Astrocyte (in vitro differentiated cells and primary cell): Measurements from ENCODE around the gene ACOT7.

Source experiments
- EZH2 ChIP-seq: IDR thresholded peaks from 2 replicates; pipeline ENCODE4 v1.6.1; 2012; ENCODE audit warnings: mild to moderate bottlenecking, low read length, inconsistent platforms; ENCODE audit not compliant: insufficient read depth
- TF ChIP-seq, protein P1 (sequence below): IDR thresholded peaks from 2 replicates; pipeline ENCODE4 v1.5.1; 2011; ENCODE audit warnings: low read depth, mild to moderate bottlenecking, inconsistent platforms, low read length, moderate library complexity; ENCODE audit not compliant: insufficient read depth

DNA sequence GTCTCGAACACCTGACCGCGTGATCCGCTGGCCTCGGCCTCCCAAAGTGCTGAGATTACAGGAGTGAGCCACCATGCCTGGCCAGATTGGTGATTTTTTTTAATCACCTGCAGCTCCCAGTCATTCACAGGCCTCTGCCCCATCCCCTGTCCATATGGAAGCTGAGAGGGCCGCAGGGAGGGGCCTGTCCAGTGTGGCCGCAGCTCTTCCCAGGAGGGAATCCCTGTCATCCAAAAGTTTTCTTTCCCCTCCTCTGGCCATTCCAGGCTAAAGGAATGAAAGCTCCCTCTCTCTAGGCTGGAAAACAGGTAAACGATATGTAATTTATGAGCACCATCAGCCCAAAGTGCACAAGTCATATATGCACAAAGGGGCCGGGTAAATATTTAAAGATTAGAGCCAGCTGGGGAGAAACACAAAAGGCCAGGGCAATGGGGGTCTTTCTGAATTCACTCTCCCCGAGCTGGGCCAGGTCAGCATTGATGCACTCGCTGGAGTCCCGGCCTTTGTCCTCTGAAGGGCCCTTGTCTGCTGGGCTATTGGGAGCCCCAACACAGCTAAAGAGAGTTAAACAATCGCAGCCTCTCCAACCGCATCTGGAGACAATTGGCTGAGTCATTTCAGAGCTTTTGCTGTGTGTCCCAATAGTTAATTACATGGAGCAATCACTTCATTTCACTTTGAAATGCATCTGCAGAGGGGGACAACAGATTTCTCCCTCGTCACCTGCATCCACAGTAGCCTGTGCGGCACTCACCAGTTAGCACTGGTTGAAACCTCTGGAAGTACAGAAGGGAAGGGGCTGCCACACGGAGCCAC is 153.4 kb downstream of the ACOT7 start:
- TF ChIP-seq, protein P1, sequence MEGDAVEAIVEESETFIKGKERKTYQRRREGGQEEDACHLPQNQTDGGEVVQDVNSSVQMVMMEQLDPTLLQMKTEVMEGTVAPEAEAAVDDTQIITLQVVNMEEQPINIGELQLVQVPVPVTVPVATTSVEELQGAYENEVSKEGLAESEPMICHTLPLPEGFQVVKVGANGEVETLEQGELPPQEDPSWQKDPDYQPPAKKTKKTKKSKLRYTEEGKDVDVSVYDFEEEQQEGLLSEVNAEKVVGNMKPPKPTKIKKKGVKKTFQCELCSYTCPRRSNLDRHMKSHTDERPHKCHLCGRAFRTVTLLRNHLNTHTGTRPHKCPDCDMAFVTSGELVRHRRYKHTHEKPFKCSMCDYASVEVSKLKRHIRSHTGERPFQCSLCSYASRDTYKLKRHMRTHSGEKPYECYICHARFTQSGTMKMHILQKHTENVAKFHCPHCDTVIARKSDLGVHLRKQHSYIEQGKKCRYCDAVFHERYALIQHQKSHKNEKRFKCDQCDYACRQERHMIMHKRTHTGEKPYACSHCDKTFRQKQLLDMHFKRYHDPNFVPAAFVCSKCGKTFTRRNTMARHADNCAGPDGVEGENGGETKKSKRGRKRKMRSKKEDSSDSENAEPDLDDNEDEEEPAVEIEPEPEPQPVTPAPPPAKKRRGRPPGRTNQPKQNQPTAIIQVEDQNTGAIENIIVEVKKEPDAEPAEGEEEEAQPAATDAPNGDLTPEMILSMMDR, result no peak
- no peak for TF ChIP-seq EZH2
